Subcutaneous preadipocyte (primary cell): Measurements from ENCODE around the gene LRP11. TPM values are rescaled to one million over a fixed set of nuclear protein-coding genes. Genes with fewer than 3 reads are reported as not detected.

Experiments
- total RNA-seq: library from RNA; depleted of rRNA; stranded (reverse); fragments of >200 nt; gene quantifications from 2 replicates; pipeline ENCODE4 v1.2.3, GENCODE V29; 2012

Gene LRP11, protein sequence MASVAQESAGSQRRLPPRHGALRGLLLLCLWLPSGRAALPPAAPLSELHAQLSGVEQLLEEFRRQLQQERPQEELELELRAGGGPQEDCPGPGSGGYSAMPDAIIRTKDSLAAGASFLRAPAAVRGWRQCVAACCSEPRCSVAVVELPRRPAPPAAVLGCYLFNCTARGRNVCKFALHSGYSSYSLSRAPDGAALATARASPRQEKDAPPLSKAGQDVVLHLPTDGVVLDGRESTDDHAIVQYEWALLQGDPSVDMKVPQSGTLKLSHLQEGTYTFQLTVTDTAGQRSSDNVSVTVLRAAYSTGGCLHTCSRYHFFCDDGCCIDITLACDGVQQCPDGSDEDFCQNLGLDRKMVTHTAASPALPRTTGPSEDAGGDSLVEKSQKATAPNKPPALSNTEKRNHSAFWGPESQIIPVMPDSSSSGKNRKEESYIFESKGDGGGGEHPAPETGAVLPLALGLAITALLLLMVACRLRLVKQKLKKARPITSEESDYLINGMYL
- total RNA-seq: 47.3 and 50.0 TPM in 2 replicates

DNA sequence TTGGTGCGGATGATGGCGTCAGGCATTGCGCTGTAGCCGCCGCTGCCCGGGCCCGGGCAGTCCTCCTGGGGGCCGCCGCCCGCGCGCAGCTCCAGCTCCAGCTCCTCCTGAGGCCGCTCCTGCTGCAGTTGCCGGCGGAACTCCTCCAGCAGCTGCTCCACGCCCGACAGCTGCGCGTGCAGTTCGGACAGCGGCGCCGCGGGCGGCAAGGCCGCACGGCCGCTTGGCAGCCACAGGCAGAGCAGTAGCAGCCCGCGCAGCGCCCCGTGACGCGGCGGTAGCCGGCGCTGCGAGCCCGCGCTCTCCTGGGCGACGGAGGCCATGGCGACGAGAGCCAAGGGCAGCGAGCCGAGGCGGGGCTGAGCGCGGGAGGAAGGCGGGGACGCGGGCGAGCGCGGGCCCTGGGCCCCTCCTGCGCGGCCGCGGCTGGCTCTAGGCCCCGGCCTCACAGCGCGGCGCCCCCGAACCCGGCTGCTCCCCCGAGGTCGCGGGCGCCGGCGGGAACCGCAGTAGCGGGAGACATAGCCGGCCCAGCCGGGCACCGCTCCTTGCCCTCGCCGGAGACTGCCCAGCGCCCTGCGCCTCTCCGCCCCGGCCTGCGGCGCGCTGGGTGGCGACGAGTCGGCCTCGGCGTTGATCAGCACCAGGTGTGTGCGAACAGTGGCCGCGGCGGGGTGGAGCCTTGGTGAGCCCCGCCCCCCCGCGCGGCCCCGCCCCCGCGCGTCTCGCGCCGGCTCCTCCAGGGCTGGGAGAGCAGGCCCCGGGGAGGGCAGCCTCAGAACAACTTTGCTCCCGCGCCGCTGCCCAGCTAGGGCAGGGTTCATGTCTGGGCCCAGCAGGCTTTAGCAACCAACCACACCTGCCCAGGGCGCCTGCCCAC, at the start of gene LRP11:
TSS of gene LRP11 (minus strand) at position 662 of the 880 bp plus-strand sequence. CDS start at position 323, 339 bp downstream.

DNA sequence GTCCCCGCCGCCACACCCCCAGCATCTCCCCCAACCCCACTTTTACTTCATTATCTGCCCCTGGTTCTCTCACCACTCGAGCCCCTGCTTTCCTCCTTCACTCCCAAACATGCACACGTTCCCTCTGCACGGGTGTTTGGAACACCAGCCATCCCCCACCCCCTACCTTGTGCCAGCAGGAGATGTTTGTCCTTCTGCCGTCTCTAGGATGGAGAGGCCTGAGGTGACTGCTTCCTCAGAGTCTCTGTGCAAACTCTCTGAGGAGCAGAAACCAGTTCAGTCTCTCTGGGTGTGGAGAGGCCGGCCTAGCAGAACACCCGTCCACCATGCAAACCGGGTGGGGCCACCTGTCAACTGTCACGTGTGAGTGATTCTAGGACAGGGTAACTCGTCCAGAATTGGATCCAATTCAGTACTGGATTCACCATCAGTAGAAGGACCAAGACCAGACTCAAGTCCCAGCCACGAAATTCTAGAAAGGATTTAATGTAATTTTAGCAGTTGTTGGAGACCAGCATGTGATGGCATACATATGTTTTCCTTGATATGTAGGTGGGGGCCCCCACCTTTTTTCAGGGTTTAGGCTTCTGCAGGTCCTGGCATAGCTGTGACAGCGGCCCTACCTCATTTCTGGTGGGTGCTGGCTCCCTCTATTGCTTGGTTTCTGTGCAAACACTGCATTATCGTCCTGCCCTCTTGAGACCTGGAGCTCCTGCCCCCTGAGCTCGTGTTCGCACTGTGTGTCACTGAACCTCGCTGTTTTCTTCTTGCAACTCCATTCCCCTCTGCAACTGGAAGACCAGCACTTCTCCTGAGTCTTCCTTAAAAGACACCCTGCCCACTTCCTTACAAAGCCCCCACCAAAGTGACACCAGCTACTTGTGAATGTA, 33.9 kb upstream of the LRP11 start, which contains the start of gene RAET1E:
TSS of gene RAET1E (minus strand) at position 259 of the 890 bp plus-strand sequence. CDS start 7,212 bp downstream, outside the sequence.

Other genes with a start within 250 kb of the LRP11 start
- gene KATNA1, start 215.6 kb downstream of the LRP11 start, total RNA-seq: 19.8 and 23.1 TPM in 2 replicates
- 18.4 and 21.7 TPM in 2 replicates for gene LATS1, start 146.3 kb downstream of the LRP11 start, total RNA-seq
- gene NUP43, start 117.8 kb downstream of the LRP11 start, total RNA-seq: 25.7 and 38.3 TPM in 2 replicates
- 112 and 144 TPM in 2 replicates for gene PCMT1, start 114.6 kb downstream of the LRP11 start, total RNA-seq
- gene RAET1E, start 33.8 kb upstream of the LRP11 start, total RNA-seq: 1.5 and 2.2 TPM in 2 replicates
- 1.4 and 2.6 TPM in 2 replicates for gene RAET1G, start 58.8 kb upstream of the LRP11 start, total RNA-seq
- 1.5 and 2.2 TPM in 2 replicates for gene ULBP2, start 77.7 kb upstream of the LRP11 start, total RNA-seq
- 0.37 and 0.59 TPM in 2 replicates for gene ULBP1, start 99.6 kb upstream of the LRP11 start, total RNA-seq
- gene RAET1L, start 161.2 kb upstream of the LRP11 start, total RNA-seq: not detected in 2 replicates
- gene ULBP3, start 204.8 kb upstream of the LRP11 start, total RNA-seq: 17.3 and 21.7 TPM in 2 replicates